ENCODE results near the gene NRF1. TPM values are rescaled to one million over a fixed set of nuclear protein-coding genes. Genes with fewer than 3 reads are reported as not detected.

The NRF1 gene
- total and polyA plus RNA-seq, 2 of the 8 experiments (the other 6 are each of a cell fraction or from before 2014, with no cell fraction given), result 18.2 to 21.4 TPM

DNA sequence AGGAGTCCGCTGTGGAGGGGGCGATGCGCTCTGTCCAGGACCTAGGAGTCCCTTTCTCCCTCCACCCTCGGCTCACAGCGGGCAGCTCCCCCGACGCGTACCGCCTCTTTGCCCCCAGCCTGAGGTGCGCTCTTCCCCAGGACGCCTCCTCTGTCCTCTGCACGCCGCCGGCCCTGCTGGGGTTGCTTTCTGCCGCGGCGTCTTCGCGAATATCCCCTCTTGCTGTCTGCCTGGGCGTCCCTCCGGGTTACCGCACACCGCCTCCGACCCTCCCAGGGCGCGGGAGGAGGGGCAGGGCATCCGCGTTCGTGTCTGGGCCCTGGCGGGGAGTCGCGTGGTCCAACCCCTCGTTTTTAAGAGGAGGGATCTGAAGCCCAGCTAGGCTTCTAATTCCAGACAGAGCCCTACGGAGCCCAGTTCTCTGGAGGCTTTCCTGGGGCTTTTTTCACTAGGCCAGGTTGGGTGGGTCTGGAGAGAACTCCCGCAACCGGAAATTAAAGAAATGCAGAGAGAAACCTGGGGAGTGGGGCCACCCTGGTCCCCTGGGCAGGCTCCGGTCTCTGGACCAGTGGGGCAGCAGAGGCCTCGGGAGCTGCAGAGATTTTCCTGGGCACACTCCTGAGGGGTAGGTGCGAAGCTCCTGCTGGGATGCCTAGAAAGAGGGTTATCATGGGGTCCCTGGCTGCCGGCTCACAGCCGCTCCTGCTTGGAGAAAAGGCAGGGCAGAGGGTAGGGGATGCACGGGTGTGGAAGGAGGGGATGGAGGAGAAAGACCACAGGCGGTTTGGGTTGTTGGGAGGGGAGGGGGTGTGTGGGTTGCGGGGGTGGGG lies 174.4 kb downstream of the NRF1 start:
- Histone ChIP-seq H3K14ac (ENCODE audit: insufficient read length) (no peak overlapping the region), H3K23ac (ENCODE audit: insufficient read length) (no peak overlapping the region), H3K9me3 (ENCODE audit: insufficient read depth in 2 of 2, low read depth in 1 of 2, low read length in 1 of 2) (no peaks in the 10 kb centered on the region), H3K4ac (replicated peaks; ENCODE audit: insufficient read length, low read depth, low read length) (no peak overlapping the region), H4K91ac (replicated peaks; ENCODE audit: insufficient read length, low read length) (no peak overlapping the region), H4K8ac (ENCODE audit: extremely low read depth, insufficient read depth, low read length) (peak overlapping the region; percentile 53; the same call in 1 of the 2 replicates), H3K36me3 (ENCODE audit: control insufficient read depth in 2 of 4, insufficient read depth in 4 of 4, low read length in 3 of 4) (peaks cover 0 to 3% (median 0%) of the 10 kb centered on the region in 4 experiments; a peak in 1 of 8 replicates), H3K9ac (replicated peaks in 1 of 4; ENCODE audit: extremely low read depth in 1 of 4, low read depth in 3 of 4, low read length in 3 of 4) (no peak overlapping the region), H3K23me2 (ENCODE audit: low read depth, low read length) (peaks cover 14% of the 10 kb centered on the region; the same call in 1 of the 2 replicates), H2BK120ac (replicated peaks; ENCODE audit: low read depth, low read length) (no peak overlapping the region), H3K4me3 (ENCODE audit: extremely low read depth in 1 of 4, insufficient read depth in 2 of 4, low read depth in 3 of 4, low read length in 4 of 4) (peak overlapping the region in 3 of 4 experiments; percentile 1 to 48 (median 32); a peak in 5 of 8 replicates), H3K4me1 (replicated peaks in 1 of 4; ENCODE audit: control insufficient read depth in 3 of 4, insufficient read depth in 4 of 4, low read length in 3 of 4) (peaks cover 6 to 40% (median 24%) of the 10 kb centered on the region in 4 experiments), H2AK5ac (ENCODE audit: low read depth, low read length) (no peak overlapping the region), H2AFZ (ENCODE audit: low read length) (no peak overlapping the region), H3K27ac (ENCODE audit: low read depth, low read length) (no peak overlapping the region), H3K79me2 (ENCODE audit: control insufficient read depth in 1 of 2, insufficient read depth in 2 of 2, low read length in 2 of 2) (no peaks in the 10 kb centered on the region), H3K18ac (ENCODE audit: extremely low read depth, low read length) (no peak overlapping the region), H4K5ac (ENCODE audit: insufficient read length, low read depth, low read length) (no peak overlapping the region), H3K4me2 (ENCODE audit: insufficient read depth in 1 of 2, low read depth in 2 of 2, low read length in 2 of 2) (peak overlapping the region; percentile 66 to 69), H3K56ac (replicated peaks; ENCODE audit: insufficient read length, low read depth, low read length) (no peak overlapping the region), H3K27me3 (replicated peaks in 1 of 4; ENCODE audit: control insufficient read depth in 3 of 4, extremely low read depth in 1 of 4, insufficient read depth in 3 of 4, low read length in 3 of 4) (peaks cover 55 to 100% (median 95%) of the 10 kb centered on the region in 4 experiments), H2BK5ac (ENCODE audit: low read depth, low read length) (no peak overlapping the region), H3K79me1 (ENCODE audit: low read depth, low read length) (no peaks in the 10 kb centered on the region), H2BK12ac (ENCODE audit: low read depth, low read length) (peak overlapping the region; percentile 68; the same call in 1 of the 2 replicates), H2BK20ac (ENCODE audit: low read length) (no peak overlapping the region), H2BK15ac (ENCODE audit: low read length) (no peak overlapping the region), H4K20me1 (replicated peaks in 1 of 2; ENCODE audit: control insufficient read depth in 1 of 2, insufficient read depth in 2 of 2, low read length in 2 of 2) (peaks cover 14 to 24% of the 10 kb centered on the region in 2 experiments)
- 3% methylated on average over 40 of the region's 44 CpGs; no CpG with 5 or more reads in 1 of the 2 experiments for WGBS, 2 experiments (ENCODE audit: extremely low coverage in 1 of 2, insufficient coverage in 1 of 2, insufficient read length in 1 of 2, insufficient replicate concordance in 2 of 2, low coverage in 1 of 2, low lambda C conversion rate in 2 of 2, missing lambda C conversion rate in 1 of 2)
- no peak for DNase-seq (ENCODE audit: low read depth in 1 of 2, low spot score in 2 of 2)
- TF ChIP-seq SUZ12 (IDR thresholded peaks at IDR 0.05; ENCODE audit: low read length), result peak; percentile 86
- no peak for TF ChIP-seq TCF12 (IDR thresholded peaks at IDR 0.05; ENCODE audit: low read depth, low read length)
- TF ChIP-seq EZH2 (IDR thresholded peaks at IDR 0.05; ENCODE audit: low read depth, low read length, severe bottlenecking), result peak; percentile 74
- no peak for FAIRE-seq
- CTCF ChIA-PET (ENCODE audit: partially characterized antibody), result interaction anchor here (0.7 to 1.7 kb wide), 8 partner anchors 9 to 121 kb away, joined by 3 to 8 read pairs (median 3); no protein-coding TSS in a partner anchor
- POLR2A ChIA-PET (ENCODE audit: partially characterized antibody), result interaction anchor here (1.3 to 4.7 kb wide), 7 partner anchors 7 to 175 kb away, joined by 3 to 20 read pairs (median 4); partner anchors contain the start of gene NRF1
